ENCODE data around the gene CLEC3B. TPM values are rescaled to one million over a fixed set of nuclear protein-coding genes. Genes with fewer than 3 reads are reported as not detected.

The CLEC3B gene
- total and polyA plus RNA-seq, 10 of the 15 experiments (the other 5 are each of a cell fraction or from before 2014, with no cell fraction given), result 0.23 TPM; not detected in 9

- POLR2A ChIA-PET, result interaction anchor here (1.1 kb wide), 1 partner anchor 12 kb away, joined by 4 read pairs; no protein-coding TSS in a partner anchor
- FAIRE-seq, result no peak
- DNase-seq (ENCODE audit: low read depth, low spot score), result no peak
- Histone ChIP-seq H3K4me2 (ENCODE audit: control insufficient read depth, insufficient read depth) (no peak overlapping the region), H3K27me3 (replicated peaks in 1 of 2; ENCODE audit: control insufficient read depth in 2 of 2, insufficient read depth in 2 of 2, low read length in 1 of 2) (no peaks in the 10 kb centered on the region), H2AFZ (ENCODE audit: control insufficient read depth, low read depth, low read length) (no peak overlapping the region), H3K4me3 (no peak overlapping the region), H3K79me2 (ENCODE audit: control insufficient read depth, insufficient read depth, low read length) (no peaks in the 10 kb centered on the region), H3K4me1 (ENCODE audit: control insufficient read depth, insufficient read depth, low read length) (peaks cover 15% of the 10 kb centered on the region), H3K27ac (ENCODE audit: control insufficient read depth, insufficient read depth) (no peak overlapping the region), H4K20me1 (ENCODE audit: control insufficient read depth, insufficient read depth) (no peaks in the 10 kb centered on the region), H3K36me3 (ENCODE audit: control insufficient read depth in 2 of 2, insufficient read depth in 2 of 2, low read length in 1 of 2) (peaks cover 6 to 34% of the 10 kb centered on the region in 2 experiments), H3K9me3 (replicated peaks; ENCODE audit: control insufficient read depth, insufficient read depth, low read length) (no peaks in the 10 kb centered on the region), H3K9ac (ENCODE audit: control insufficient read depth, insufficient read depth, low read length) (no peak overlapping the region)
- SMC1A ChIA-PET (ENCODE audit: uncharacterized antibody, unreplicated experiment), result no interaction called here
- RAD21 ChIA-PET (ENCODE audit: unreplicated experiment), result no interaction called here
- CTCF ChIA-PET, result interaction anchor here (0.7 kb wide), 1 partner anchor 651 kb away, joined by 3 read pairs; no protein-coding TSS in a partner anchor
- no TSS peak for BruUV-seq (replicated peaks)
- 95% methylated on average over 1 of the region's 1 CpG for WGBS (ENCODE audit: insufficient coverage, insufficient replicate concordance, low lambda C conversion rate, missing lambda C conversion rate)
- in situ Hi-C loops (cut with MboI), result no loop called here
- no peak for TF ChIP-seq MEF2A (IDR thresholded peaks at IDR 0.05; ENCODE audit: insufficient read depth, low read depth, low read length)
- TF ChIP-seq YBX1 (IDR thresholded peaks at IDR 0.05), result no peak
- no peak for TF ChIP-seq ASH2L (IDR thresholded peaks at IDR 0.05; ENCODE audit: borderline replicate concordance, low read depth)
- TF ChIP-seq RELB (IDR thresholded peaks at IDR 0.05; ENCODE audit: low read depth), result no peak
- TF ChIP-seq CHD2 (IDR thresholded peaks at IDR 0.05; ENCODE audit: borderline replicate concordance, low read depth, low read length), result no peak
- no peak for TF ChIP-seq CREM (IDR thresholded peaks at IDR 0.05; ENCODE audit: low read depth)
- intact Hi-C loops (cut with micrococcal nuclease; ENCODE audit: unreplicated experiment), result no loop called here
- no peak for ATAC-seq
Measured at GRCh38 chr3:45009868-45010267, 16.2 kb upstream of the CLEC3B start.
